ENCODE results near the gene STEAP4.

Gene STEAP4

DNA sequence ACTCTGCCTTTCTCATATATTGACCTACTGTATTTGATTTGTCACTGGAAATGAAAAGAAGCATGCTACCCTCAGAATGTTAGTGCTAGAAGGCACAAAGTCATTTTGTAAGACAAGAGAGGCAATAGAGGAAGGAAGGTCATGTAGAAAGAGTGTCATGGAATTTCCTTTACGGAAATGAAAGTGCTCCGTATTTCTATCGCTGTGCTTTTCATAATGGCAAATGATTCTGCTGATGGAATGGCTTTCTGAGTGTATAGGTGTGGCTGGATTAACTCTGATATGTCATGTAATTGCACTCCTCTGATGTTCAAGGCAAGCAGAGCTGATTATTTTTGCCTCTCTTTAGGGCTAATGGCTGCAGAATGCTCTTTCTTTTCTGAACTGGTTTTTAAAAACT is 15.5 kb upstream of the STEAP4 start:
- no peak overlapping the region for H3K27ac Mint-ChIP-seq
- no peaks in the 10 kb centered on the region for H3K36me3 Mint-ChIP-seq
- H3K9me3 Mint-ChIP-seq = no peaks in the 10 kb centered on the region
- peaks cover 3% of the 10 kb centered on the region for H3K27me3 Mint-ChIP-seq
- no peak overlapping the region for H3K4me3 Mint-ChIP-seq
- H3K4me1 Mint-ChIP-seq = no peaks in the 10 kb centered on the region

DNA sequence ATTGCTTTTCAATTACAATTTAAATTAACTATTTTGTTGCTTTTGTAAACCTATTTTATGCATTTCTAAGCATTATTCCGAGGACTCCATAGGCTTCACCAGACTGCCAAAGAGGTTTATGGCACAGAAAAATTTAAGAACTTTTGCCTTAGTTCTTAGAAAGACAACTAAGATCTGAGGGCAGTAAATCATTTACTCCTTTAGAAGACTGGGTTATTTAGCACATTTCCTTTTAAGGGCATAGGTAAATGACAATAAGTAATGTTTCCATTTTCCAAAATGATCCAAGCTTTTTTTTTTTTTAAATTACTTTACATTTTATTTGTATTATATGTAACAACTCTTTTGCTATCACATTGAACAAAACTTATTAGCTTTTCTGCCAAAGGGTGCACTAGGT is 15.0 kb upstream of the STEAP4 start:
- Mint-ChIP-seq H3K27ac (no peak overlapping the region), H3K4me3 (no peak overlapping the region), H3K27me3 (peaks cover 3% of the 10 kb centered on the region), H3K4me1 (no peaks in the 10 kb centered on the region), H3K36me3 (no peaks in the 10 kb centered on the region), H3K9me3 (no peaks in the 10 kb centered on the region)

DNA sequence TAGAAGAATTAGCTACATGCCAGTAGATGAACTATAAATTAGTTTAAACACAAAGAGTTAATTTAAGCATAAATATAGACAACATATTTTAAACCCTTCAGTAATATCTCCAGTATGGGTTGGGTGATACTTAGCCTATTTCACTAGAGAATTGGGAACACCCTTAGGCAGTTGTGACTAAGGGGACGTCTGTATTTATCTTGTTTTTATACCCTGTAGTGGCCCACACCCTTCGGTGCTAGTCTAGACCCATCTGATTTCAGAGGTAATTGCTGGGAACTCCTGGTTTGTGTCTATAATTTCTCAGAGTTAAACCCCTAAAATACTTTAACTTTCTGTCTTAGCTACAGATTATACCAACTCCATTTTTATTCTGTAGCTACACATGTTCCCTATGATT is 11.5 kb upstream of the STEAP4 start:
- no peak overlapping the region for H3K4me3 Mint-ChIP-seq

DNA sequence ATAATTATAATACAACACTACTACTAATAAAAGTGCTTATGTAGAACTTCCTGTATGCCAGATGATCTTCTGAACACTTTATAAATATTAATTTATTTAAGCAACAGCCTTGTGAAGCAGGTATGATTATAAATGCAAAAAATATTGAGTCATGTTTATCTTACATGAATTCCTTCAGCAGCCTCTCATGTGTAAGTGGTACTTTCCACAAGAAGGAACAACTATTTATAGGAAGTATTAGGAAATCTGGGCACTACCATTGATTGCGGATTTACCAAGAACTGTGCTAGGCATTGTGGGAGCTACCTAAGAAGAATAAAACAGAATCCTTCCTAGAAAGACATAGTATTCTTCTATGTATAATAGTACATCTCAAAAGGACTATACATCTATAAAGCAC is 10.7 kb upstream of the STEAP4 start:
- no peak overlapping the region for H3K4me3 Mint-ChIP-seq
- H3K27ac Mint-ChIP-seq = no peak overlapping the region
- no peaks in the 10 kb centered on the region for H3K36me3 Mint-ChIP-seq
- H3K27me3 Mint-ChIP-seq = peaks cover 10% of the 10 kb centered on the region
- no peaks in the 10 kb centered on the region for H3K9me3 Mint-ChIP-seq
- no peaks in the 10 kb centered on the region for H3K4me1 Mint-ChIP-seq

More for the DNA sequence above, 11.5 kb upstream of the STEAP4 start:
- Mint-ChIP-seq H3K27me3 (peaks cover 10% of the 10 kb centered on the region), H3K9me3 (no peaks in the 10 kb centered on the region), H3K36me3 (no peaks in the 10 kb centered on the region), H3K4me1 (no peaks in the 10 kb centered on the region), H3K27ac (no peak overlapping the region)

DNA sequence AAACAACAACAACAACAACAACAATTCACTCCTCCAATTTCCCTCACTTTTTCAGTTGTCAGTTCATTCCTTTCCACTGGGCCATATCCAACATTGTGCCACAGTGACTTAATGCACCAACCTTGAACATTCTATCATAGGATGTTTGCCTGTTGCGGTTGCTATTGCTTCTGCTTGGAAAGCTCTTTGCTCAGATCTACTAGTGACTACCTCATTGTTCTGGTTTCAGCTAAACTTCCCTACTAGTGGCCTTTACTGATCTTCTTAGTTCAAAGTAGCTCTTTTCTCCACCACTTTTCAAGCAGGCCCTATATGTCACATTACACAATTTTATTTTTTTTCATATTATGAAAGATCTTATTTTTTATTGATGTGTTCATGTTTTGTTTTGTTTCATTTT is 9.8 kb upstream of the STEAP4 start:
- Mint-ChIP-seq H3K4me3 (no peak overlapping the region), H3K27ac (no peak overlapping the region), H3K9me3 (no peaks in the 10 kb centered on the region), H3K36me3 (no peaks in the 10 kb centered on the region), H3K27me3 (peaks cover 13% of the 10 kb centered on the region), H3K4me1 (no peaks in the 10 kb centered on the region)

DNA sequence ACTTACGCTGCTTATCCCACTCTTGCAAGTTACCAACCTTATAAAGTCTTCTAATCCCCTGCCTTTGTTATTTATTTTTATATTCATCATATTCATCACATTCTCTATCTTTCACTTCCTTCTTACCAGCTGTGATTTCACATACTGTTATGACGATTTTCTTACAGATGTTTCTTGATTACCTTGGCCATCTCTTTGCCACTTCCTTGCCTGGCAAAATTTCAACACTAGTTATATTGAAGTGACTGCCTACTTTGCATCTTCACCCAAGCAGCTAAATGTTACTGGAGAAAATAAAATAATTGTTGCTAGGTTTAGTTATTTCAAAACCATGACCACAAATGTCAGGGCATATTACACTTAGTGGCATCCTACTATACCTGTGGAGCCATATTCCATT is 8.8 kb upstream of the STEAP4 start:
- Mint-ChIP-seq H3K27ac (no peak overlapping the region), H3K36me3 (no peaks in the 10 kb centered on the region), H3K4me1 (no peaks in the 10 kb centered on the region), H3K4me3 (no peak overlapping the region), H3K27me3 (peaks cover 11% of the 10 kb centered on the region), H3K9me3 (no peaks in the 10 kb centered on the region)

DNA sequence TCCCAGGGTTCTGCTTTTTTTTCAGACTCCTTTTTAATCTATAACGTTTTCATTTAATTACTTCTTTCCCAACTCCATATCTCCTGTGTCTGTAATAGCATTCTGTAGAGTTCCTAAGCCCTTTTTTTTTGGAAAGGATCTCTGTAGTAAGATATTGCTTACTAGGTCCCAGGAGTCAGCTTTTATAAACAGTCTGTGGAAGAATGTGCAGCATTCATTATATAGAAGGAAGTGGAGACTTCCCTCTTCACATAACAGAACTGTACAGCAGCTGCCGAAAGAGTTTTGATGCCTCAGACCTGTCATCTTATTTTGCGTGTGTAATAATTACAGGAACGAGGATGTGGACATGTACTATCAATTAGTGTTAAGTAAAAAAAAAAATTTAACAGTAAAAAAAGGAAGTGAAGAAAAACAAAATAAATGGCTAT is 7.4 kb upstream of the STEAP4 start:
- H3K4me3 Mint-ChIP-seq = no peak overlapping the region
- no peak overlapping the region for H3K27ac Mint-ChIP-seq
- no peaks in the 10 kb centered on the region for H3K36me3 Mint-ChIP-seq
- no peaks in the 10 kb centered on the region for H3K9me3 Mint-ChIP-seq
- H3K4me1 Mint-ChIP-seq = no peaks in the 10 kb centered on the region
- H3K27me3 Mint-ChIP-seq = peaks cover 14% of the 10 kb centered on the region

DNA sequence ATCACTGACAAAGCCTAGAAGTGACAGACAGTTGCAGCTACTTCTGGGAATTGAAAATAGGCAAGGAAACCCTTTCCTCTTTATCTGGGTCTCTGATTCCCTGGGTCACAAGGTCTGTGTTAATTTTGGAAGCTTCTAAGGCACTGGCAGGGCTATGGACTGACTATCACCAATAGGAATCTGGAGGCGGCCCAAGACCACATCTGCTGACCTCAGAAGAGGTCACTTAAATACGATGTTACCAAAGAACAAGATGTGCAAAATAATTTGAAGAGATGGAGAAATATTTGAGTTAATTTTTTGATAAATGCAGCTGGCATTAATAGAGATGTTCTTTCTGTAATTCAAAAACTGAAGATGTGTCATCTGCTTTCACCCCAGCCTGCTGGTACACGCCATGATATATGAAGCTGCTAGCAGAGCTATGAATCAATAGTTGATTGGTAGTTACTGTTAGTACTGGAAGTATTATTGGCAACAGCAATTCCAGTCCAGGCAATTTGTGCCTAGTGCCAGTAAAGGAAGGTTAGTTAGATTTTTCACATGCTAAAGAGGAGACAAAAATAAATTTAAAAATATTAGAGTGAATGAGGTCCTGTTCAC is 5.5 kb upstream of the STEAP4 start:
- Mint-ChIP-seq H3K9me3 (no peaks in the 10 kb centered on the region), H3K27ac (no peak overlapping the region), H3K4me3 (no peak overlapping the region), H3K4me1 (no peaks in the 10 kb centered on the region), H3K36me3 (no peaks in the 10 kb centered on the region), H3K27me3 (peaks cover 14% of the 10 kb centered on the region)

DNA sequence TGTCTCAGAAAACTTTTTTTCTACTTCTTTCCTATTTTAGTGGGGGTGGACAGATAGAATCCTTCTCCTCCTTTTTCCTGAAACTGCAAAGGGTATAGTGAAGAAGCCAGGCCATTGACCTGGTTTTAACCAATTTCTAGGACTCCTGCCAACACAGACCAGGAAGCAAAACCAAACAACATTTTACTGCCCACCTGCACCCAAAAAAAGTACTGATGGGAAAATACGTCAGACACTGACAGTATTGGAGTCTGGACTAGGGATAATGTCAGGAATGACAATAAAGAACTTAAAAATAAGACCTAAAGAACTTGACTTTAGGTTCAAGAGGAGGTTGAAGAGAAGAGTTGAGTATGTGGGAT is 5.0 kb upstream of the STEAP4 start:
- H3K9me3 Mint-ChIP-seq = no peaks in the 10 kb centered on the region
- no peaks in the 10 kb centered on the region for H3K36me3 Mint-ChIP-seq
- H3K27ac Mint-ChIP-seq = no peak overlapping the region
- peaks cover 14% of the 10 kb centered on the region for H3K27me3 Mint-ChIP-seq
- no peak overlapping the region for H3K4me3 Mint-ChIP-seq
- peaks cover 1% of the 10 kb centered on the region for H3K4me1 Mint-ChIP-seq

DNA sequence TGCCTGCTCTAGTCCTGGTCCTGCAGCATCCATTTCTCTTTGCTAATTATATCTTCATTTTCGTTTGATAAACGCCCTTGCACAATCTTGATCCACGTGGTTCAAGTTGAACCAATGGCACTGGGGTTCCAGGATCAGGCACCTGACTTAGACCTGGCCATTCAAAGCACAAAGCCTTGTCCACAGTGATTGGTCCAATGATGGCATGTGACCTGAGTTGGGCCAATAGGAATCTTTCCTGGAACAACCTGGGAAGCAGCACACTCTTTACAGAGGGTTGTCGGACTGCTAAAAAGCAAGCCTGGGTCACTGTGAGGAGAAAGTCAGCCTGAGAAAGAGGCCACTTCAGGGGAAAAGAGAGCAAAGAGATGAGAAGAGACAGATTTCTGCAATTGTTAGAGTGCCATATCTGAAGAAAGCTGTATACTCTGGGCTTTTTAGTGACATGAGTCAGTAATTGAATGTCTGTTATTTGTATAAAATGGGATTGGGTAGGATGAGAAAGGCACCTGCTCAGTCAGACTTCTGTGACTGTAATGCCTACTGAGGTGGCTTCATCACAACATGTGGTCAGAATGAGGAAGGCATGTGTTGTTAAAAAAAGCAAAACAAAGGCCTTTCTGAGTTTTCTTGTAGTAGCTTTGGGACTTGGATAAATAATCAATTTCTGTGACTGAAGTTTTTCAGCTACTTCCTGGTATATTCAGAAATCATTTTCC is 4.4 kb upstream of the STEAP4 start:
- no peaks in the 10 kb centered on the region for H3K36me3 Mint-ChIP-seq
- H3K27ac Mint-ChIP-seq = no peak overlapping the region
- H3K27me3 Mint-ChIP-seq = peaks cover 16% of the 10 kb centered on the region
- H3K4me1 Mint-ChIP-seq = peaks cover 5% of the 10 kb centered on the region
- no peak overlapping the region for H3K4me3 Mint-ChIP-seq
- H3K9me3 Mint-ChIP-seq = no peaks in the 10 kb centered on the region

DNA sequence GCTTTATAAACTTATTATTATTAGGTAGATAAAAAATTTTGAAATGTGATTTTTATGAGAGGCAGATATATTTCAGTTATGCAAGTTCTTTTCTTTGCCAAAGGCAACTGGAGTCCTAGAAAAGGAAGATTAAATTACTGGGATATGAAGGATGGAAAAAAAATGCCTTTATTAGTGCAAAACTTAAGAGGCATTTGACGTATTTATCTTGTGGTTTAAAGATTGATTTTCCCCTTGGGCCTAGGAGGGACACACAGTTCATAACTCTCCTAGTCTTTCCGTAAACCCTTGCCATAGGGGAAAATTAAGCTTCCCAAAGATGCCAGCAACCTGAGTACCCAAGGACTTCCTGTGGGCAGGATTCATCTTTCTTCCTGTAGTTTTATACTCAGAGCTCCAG is 3.1 kb upstream of the STEAP4 start:
- peaks cover 14% of the 10 kb centered on the region for H3K27me3 Mint-ChIP-seq

DNA sequence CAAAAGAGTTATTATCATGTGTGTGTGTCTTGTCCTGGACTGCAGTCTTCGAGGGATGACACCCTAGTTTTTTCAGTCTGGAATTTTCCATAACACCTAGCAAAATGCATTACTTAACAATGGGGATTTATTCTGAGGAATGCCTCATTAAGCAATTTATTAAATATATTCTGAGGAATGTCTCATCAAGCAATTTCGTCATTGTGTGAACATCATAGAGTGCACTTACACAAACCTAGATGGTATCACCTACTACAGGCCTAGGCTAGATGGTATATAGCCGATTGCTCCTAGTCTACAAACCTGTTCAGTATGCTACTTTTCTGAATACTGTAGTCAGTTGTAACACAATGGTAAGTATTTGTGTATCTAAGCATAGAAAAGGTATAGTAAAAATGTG is 1.1 kb upstream of the STEAP4 start:
- no peaks in the 10 kb centered on the region for H3K9me3 Mint-ChIP-seq
- H3K4me1 Mint-ChIP-seq = peaks cover 5% of the 10 kb centered on the region
- no peak overlapping the region for H3K27ac Mint-ChIP-seq
- H3K27me3 Mint-ChIP-seq = peaks cover 12% of the 10 kb centered on the region
- H3K4me3 Mint-ChIP-seq = no peak overlapping the region
- H3K36me3 Mint-ChIP-seq = no peaks in the 10 kb centered on the region

More for the DNA sequence above, 3.1 kb upstream of the STEAP4 start:
- peaks cover 5% of the 10 kb centered on the region for H3K4me1 Mint-ChIP-seq
- no peak overlapping the region for H3K27ac Mint-ChIP-seq
- no peaks in the 10 kb centered on the region for H3K36me3 Mint-ChIP-seq
- no peaks in the 10 kb centered on the region for H3K9me3 Mint-ChIP-seq
- H3K4me3 Mint-ChIP-seq = no peak overlapping the region

DNA sequence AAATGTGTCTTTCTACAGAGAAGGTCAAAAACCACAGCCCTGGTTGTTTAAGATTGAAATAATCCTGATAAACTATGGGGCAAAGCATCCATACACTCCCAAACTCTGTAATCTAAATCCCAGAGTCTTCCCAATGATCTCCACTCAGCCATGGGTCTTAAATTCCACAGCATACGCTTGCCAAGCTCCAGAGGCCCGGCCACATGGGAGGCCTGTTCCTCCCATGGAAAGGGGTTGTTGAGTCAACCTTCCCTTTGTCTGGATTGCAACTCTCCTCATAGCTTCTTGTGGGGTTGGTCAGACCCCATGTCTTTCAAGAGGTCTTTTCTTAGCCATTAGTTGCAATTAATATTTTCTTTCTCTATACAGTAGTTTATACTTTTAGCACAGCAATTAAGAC is 718 bp upstream of the STEAP4 start:
- H3K9me3 Mint-ChIP-seq = no peaks in the 10 kb centered on the region
- peaks cover 13% of the 10 kb centered on the region for H3K27me3 Mint-ChIP-seq
- H3K27ac Mint-ChIP-seq = no peak overlapping the region
- H3K4me3 Mint-ChIP-seq = no peak overlapping the region
- no peaks in the 10 kb centered on the region for H3K36me3 Mint-ChIP-seq
- peaks cover 5% of the 10 kb centered on the region for H3K4me1 Mint-ChIP-seq

DNA sequence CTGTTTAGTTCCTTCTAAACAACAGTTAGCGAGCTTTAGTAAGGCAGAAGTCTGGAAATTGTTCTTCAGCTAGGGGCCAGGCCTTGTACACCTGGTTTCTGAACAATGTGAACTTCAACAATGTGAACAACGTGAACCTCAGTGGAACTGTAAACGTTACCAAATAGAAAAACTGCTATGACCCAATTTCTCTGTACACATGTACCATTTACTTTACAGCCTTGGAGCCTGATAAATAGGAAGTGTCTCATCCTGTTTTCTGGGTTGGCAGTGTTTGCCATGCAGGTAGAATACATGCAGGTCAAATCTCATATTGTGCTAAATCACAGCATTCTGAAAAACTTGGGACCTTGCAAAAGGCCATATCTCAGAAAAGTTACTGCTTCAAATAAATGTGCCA is 1.6 kb downstream of the STEAP4 start:
- Mint-ChIP-seq H3K4me3 (no peak overlapping the region), H3K27ac (no peak overlapping the region), H3K4me1 (peaks cover 5% of the 10 kb centered on the region), H3K36me3 (no peaks in the 10 kb centered on the region), H3K27me3 (peaks cover 11% of the 10 kb centered on the region), H3K9me3 (no peaks in the 10 kb centered on the region)

DNA sequence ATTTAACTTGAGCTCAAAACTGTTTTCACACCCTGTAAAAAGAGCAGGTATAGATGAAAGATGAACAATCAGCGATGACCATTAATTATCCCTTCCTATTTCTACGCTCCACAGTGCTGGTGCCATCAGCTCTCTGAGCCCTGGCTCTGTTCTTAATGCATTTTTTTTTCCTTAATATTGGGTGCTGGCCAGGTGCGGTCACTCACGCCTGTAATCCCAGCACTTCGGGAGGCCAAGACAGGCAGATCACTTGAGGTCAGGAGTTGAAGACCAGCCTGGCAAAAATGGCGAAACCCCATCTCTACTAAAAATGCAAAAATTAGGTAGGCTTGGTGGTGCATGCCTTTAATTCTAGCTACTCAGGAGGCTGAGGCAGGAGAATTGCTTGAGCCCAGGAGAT is 4.2 kb downstream of the STEAP4 start:
- Mint-ChIP-seq H3K4me1 (peaks cover 5% of the 10 kb centered on the region), H3K4me3 (no peak overlapping the region), H3K27ac (no peak overlapping the region), H3K36me3 (no peaks in the 10 kb centered on the region), H3K9me3 (no peaks in the 10 kb centered on the region), H3K27me3 (peaks cover 8% of the 10 kb centered on the region)

DNA sequence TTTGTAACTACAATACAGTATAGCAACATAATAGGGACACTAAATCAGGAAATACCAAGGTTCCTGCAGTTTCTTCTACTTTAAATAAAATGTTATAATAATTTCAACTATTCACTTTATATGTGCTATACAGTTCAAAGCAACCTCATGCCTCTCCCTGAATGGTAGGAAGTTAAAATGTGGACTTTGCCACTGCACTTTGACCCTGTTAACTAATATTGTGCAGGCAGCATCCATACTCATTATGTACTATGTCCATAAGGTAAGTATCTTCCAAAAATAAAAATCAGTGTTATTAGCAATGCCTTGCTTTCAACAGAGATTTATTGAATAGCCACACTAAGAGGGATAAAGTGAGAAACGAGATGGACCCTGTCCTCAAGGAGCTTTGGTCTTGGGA is 4.8 kb downstream of the STEAP4 start:
- H3K36me3 Mint-ChIP-seq = no peaks in the 10 kb centered on the region
- H3K27me3 Mint-ChIP-seq = peaks cover 8% of the 10 kb centered on the region
- no peak overlapping the region for H3K27ac Mint-ChIP-seq
- peaks cover 5% of the 10 kb centered on the region for H3K4me1 Mint-ChIP-seq
- no peak overlapping the region for H3K4me3 Mint-ChIP-seq
- H3K9me3 Mint-ChIP-seq = no peaks in the 10 kb centered on the region
